ENCODE measurements around the gene EIF4EBP2.

Gene EIF4EBP2

GRCh38 chr10:70404036-70404786, at the start of gene EIF4EBP2:
EIF4EBP2 (plus strand) TSS chr10:70404145; CDS start chr10:70404402, 257 bp downstream.
- peak; percentile 99 for DNase-seq (ENCODE audit: low read depth)

- DNase-seq (ENCODE audit: low read depth), result no peak
Observed at GRCh38 chr10:70354556-70354955, 49.4 kb upstream of the EIF4EBP2 start.

- DNase-seq (ENCODE audit: low read depth), result no peak
Observed at GRCh38 chr10:70355051-70356021, 48.6 kb upstream of the EIF4EBP2 start.

GRCh38 chr10:70357565-70357964, 46.4 kb upstream of the EIF4EBP2 start:
- no peak for DNase-seq (ENCODE audit: low read depth)

GRCh38 chr10:70358446-70358845, 45.5 kb upstream of the EIF4EBP2 start:
- no peak for DNase-seq (ENCODE audit: low read depth)

GRCh38 chr10:70359017-70359550, 44.9 kb upstream of the EIF4EBP2 start:
- no peak for DNase-seq (ENCODE audit: low read depth)

GRCh38 chr10:70360215-70360614, 43.7 kb upstream of the EIF4EBP2 start:
- no peak for DNase-seq (ENCODE audit: low read depth)

- no peak for DNase-seq (ENCODE audit: low read depth)
Observed at GRCh38 chr10:70362328-70362727, 41.6 kb upstream of the EIF4EBP2 start.

GRCh38 chr10:70363292-70363691, 40.7 kb upstream of the EIF4EBP2 start:
- DNase-seq (ENCODE audit: low read depth), result no peak

- peak; percentile 79 for DNase-seq (ENCODE audit: low read depth)
Observed at GRCh38 chr10:70363971-70364771, 39.8 kb upstream of the EIF4EBP2 start.

GRCh38 chr10:70364772-70365091, 39.2 kb upstream of the EIF4EBP2 start:
- no peak for DNase-seq (ENCODE audit: low read depth)

- DNase-seq (ENCODE audit: low read depth), result no peak
Observed at GRCh38 chr10:70367195-70367796, 36.6 kb upstream of the EIF4EBP2 start.

- DNase-seq (ENCODE audit: low read depth), result no peak
Observed at GRCh38 chr10:70368774-70369482, 35.0 kb upstream of the EIF4EBP2 start.

GRCh38 chr10:70369498-70370018, 34.4 kb upstream of the EIF4EBP2 start:
- DNase-seq (ENCODE audit: low read depth), result no peak

- DNase-seq (ENCODE audit: low read depth), result no peak
Observed at GRCh38 chr10:70370766-70371165, 33.2 kb upstream of the EIF4EBP2 start.

GRCh38 chr10:70371846-70372245, 32.1 kb upstream of the EIF4EBP2 start:
- no peak for DNase-seq (ENCODE audit: low read depth)

- DNase-seq (ENCODE audit: low read depth), result no peak
Observed at GRCh38 chr10:70374775-70375614, 28.9 kb upstream of the EIF4EBP2 start.

GRCh38 chr10:70376436-70377378, 27.2 kb upstream of the EIF4EBP2 start:
- DNase-seq (ENCODE audit: low read depth), result no peak

- no peak for DNase-seq (ENCODE audit: low read depth)
Observed at GRCh38 chr10:70378122-70378521, 25.8 kb upstream of the EIF4EBP2 start.
